DOHH2 (cell line): ENCODE data around the gene PRICKLE1.
A peak's percentile ranks its signal among the peaks of the same experiment; 100 is the strongest.

ENCODE experiments used
- H3F3A ChIP-seq: fragments of 200-600 bp; sonication (generic), shearing (Covaris generic); 2 replicates; pipeline ENCODE4 v1.6.0; 2016; ENCODE audit warnings: antibody characterized with exemption, mild to moderate bottlenecking; ENCODE audit not compliant: control insufficient read depth, insufficient read depth
- H3K27ac ChIP-seq: fragments of 200-600 bp; sonication (generic); 2 replicates; pipeline ENCODE4 v1.5.1; 2014; ENCODE audit warnings: low read depth, mild to moderate bottlenecking, low read length, moderate library complexity
- H3K27me3 ChIP-seq: fragments of 200-600 bp; sonication (generic); 2 replicates; pipeline ENCODE4 v1.6.1; 2014; ENCODE audit warnings: mild to moderate bottlenecking, low read length, mixed read lengths; ENCODE audit not compliant: control insufficient read depth
- H3K36me3 ChIP-seq: fragments of 200-600 bp; sonication (generic); 2 replicates; pipeline ENCODE4 v1.6.1; 2014; ENCODE audit warnings: mild to moderate bottlenecking, low read length, moderate library complexity, mixed read lengths; ENCODE audit not compliant: control insufficient read depth
- H3K4me1 ChIP-seq: fragments of 200-600 bp; sonication (generic); 2 replicates; pipeline ENCODE4 v1.6.1; 2014; ENCODE audit warnings: mild to moderate bottlenecking, low read length, mixed read lengths; ENCODE audit not compliant: control insufficient read depth
- H3K4me2 ChIP-seq: fragments of 200-600 bp; sonication (generic); 2 replicates; pipeline ENCODE4 v1.6.0; 2014; ENCODE audit warnings: mild to moderate bottlenecking, low read length, moderate library complexity
- H3K4me3 ChIP-seq: fragments of 200-600 bp; sonication (generic); 2 replicates; pipeline ENCODE4 v1.5.1; 2014; ENCODE audit warnings: mild to moderate bottlenecking, low read length, mixed read lengths
- H3K79me2 ChIP-seq: fragments of 200-600 bp; sonication (generic); 2 replicates; pipeline ENCODE4 v1.6.1; 2014; ENCODE audit warnings: mild to moderate bottlenecking, low read length, mixed read lengths; ENCODE audit not compliant: control insufficient read depth
- H3K9me2 ChIP-seq: fragments of 200-600 bp; sonication (generic); replicated peaks from 2 replicates; pipeline ENCODE4 v1.6.1; 2014; ENCODE audit warnings: mild to moderate bottlenecking, low read length, mixed read lengths; ENCODE audit not compliant: control insufficient read depth
- H3K9me3 ChIP-seq: fragments of 200-600 bp; sonication (generic); 2 replicates; pipeline ENCODE4 v1.6.1; 2014; ENCODE audit warnings: antibody characterized with exemption, low read length, mixed read lengths; ENCODE audit not compliant: control insufficient read depth, insufficient read depth
- H4K20me1 ChIP-seq: fragments of 200-600 bp; sonication (generic); 2 replicates; pipeline ENCODE4 v1.6.0; 2014; ENCODE audit warnings: low read depth, mild to moderate bottlenecking, antibody characterized with exemption, low read length, moderate library complexity; ENCODE audit not compliant: control insufficient read depth, insufficient read depth
- CTCF ChIP-seq: fragments of 200-600 bp; sonication (generic); IDR thresholded peaks from one replicate; pipeline ENCODE4 v1.5.1; 2014; ENCODE audit warnings: antibody characterized with exemption, mild to moderate bottlenecking, low read depth, low read length; ENCODE audit not compliant: poor library complexity, severe bottlenecking
- EZH2phosphoT487 ChIP-seq: fragments of 200-600 bp; sonication (generic); IDR thresholded peaks from 2 replicates; pipeline ENCODE4 v1.6.1; 2017; ENCODE audit warnings: borderline replicate concordance, mild to moderate bottlenecking, antibody characterized with exemption, low read length, moderate library complexity, mixed read lengths

Gene PRICKLE1

GRCh38 chr12:42469355-42470175, 120.0 kb downstream of the PRICKLE1 start:
- Histone ChIP-seq H3K27ac (peak overlapping the region; percentile 74), H3K4me1 (peaks cover 66% of the 10 kb centered on the region), H3K79me2 (no peaks in the 10 kb centered on the region), H3K36me3 (no peaks in the 10 kb centered on the region), H3K27me3 (peaks cover 14% of the 10 kb centered on the region; the same call in 1 of the 2 replicates), H3K4me3 (peak overlapping the region; percentile 50), H4K20me1 (no peaks in the 10 kb centered on the region), H3F3A (peaks cover 22% of the 10 kb centered on the region), H3K9me3 (no peaks in the 10 kb centered on the region), H3K4me2 (peak overlapping the region; percentile 62), H3K9me2 (no peaks in the 10 kb centered on the region)
- TF ChIP-seq EZH2phosphoT487: no peak
- no peak for TF ChIP-seq CTCF

GRCh38 chr12:42468921-42469320, 120.6 kb downstream of the PRICKLE1 start:
- peaks cover 22% of the 10 kb centered on the region for H3F3A ChIP-seq
- H3K4me3 ChIP-seq: peak overlapping the region; percentile 50
- H3K4me1 ChIP-seq: peaks cover 66% of the 10 kb centered on the region
- TF ChIP-seq CTCF: no peak
- H3K36me3 ChIP-seq: no peaks in the 10 kb centered on the region
- H4K20me1 ChIP-seq: no peaks in the 10 kb centered on the region
- H3K4me2 ChIP-seq: peak overlapping the region; percentile 62
- no peaks in the 10 kb centered on the region for H3K9me2 ChIP-seq
- no peaks in the 10 kb centered on the region for H3K9me3 ChIP-seq
- peak overlapping the region; percentile 74 for H3K27ac ChIP-seq
- peaks cover 14% of the 10 kb centered on the region; the same call in 1 of the 2 replicates for H3K27me3 ChIP-seq
- H3K79me2 ChIP-seq: no peaks in the 10 kb centered on the region

DNA sequence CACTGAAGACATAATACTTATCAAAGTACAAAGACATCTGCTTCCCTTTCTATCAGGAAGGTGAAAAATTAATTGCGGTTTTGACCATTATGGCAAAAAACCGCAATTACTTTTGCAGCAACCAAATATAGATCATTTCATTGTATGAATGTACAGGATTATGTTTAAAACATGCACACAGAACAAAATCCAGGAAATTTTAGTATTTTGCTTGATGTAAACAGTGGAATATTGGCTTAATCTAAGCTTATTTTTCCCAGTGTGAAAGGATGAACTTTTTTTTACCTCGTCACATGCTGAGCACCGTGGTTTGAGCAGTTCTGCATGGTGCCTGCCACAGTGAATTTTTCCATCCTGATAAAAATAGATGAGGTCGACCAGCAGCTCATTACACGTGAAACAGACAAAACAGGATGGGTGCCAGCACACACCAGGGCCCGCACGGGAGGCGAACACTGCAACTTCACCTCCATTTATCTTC, 121.2 kb downstream of the PRICKLE1 start:
- Histone ChIP-seq H3K4me3 (peak overlapping the region; percentile 50), H3K4me1 (peaks cover 63% of the 10 kb centered on the region), H3K79me2 (no peaks in the 10 kb centered on the region), H3K27ac (peak overlapping the region; percentile 74), H3K9me3 (no peaks in the 10 kb centered on the region), H3K27me3 (peaks cover 14% of the 10 kb centered on the region; the same call in 1 of the 2 replicates), H3K36me3 (no peaks in the 10 kb centered on the region), H3K4me2 (peak overlapping the region; percentile 62), H3K9me2 (no peaks in the 10 kb centered on the region), H4K20me1 (no peaks in the 10 kb centered on the region), H3F3A (peaks cover 22% of the 10 kb centered on the region)
- TF ChIP-seq EZH2phosphoT487 (no peak), CTCF (no peak)
